Parathyroid adenoma (tissue), 2 donors: Measurements from ENCODE around the gene AATF.

ENCODE experiments used
- H2AFZ ChIP-seq: fragments of 300-600 bp; sonication (generic); one replicate; pipeline ENCODE4 v1.7.0; 2017; ENCODE audit warnings: antibody characterized with exemption, mild to moderate bottlenecking
- H3K27ac ChIP-seq: fragments of 300-600 bp; sonication (generic); one replicate; pipeline ENCODE4 v1.7.0; 2017
- H3K27me3 ChIP-seq: fragments of 300-600 bp; sonication (generic); one replicate; pipeline ENCODE4 v1.7.0; 2017; ENCODE audit warnings: low read length; ENCODE audit not compliant: control insufficient read depth, insufficient read depth
- H3K36me3 ChIP-seq: fragments of 300-600 bp; sonication (generic); one replicate; pipeline ENCODE4 v1.7.0; 2017; ENCODE audit warnings: low read length; ENCODE audit not compliant: control insufficient read depth, insufficient read depth
- H3K4me1 ChIP-seq: fragments of 300-600 bp; sonication (generic); one replicate; pipeline ENCODE4 v1.7.0; 2017; ENCODE audit warnings: control low read depth
- H3K4me2 ChIP-seq: fragments of 300-600 bp; sonication (generic); one replicate; pipeline ENCODE4 v1.7.0; 2017; ENCODE audit warnings: low read length
- H3K4me3 ChIP-seq: fragments of 300-600 bp; sonication (generic); one replicate; pipeline ENCODE4 v1.7.0; 2017; ENCODE audit warnings: low read depth, low read length
- H3K79me2 ChIP-seq: fragments of 300-600 bp; sonication (generic); one replicate; pipeline ENCODE4 v1.7.0; 2017; ENCODE audit warnings: control low read depth
- H3K9ac ChIP-seq: fragments of 300-600 bp; sonication (generic); one replicate; pipeline ENCODE4 v1.7.0; 2017; ENCODE audit warnings: mild to moderate bottlenecking
- H3K9me3 ChIP-seq: fragments of 300-600 bp; sonication (generic); one replicate; pipeline ENCODE4 v1.7.0; 2017; ENCODE audit warnings: low read length; ENCODE audit not compliant: control insufficient read depth
- CTCF ChIP-seq: fragments of 300-600 bp; sonication (generic); IDR thresholded peaks from one replicate; pipeline ENCODE4 v1.7.0; 2017; ENCODE audit warnings: antibody characterized with exemption, mild to moderate bottlenecking
- donor health status: primary hyperparathyroidism.

The AATF gene

GRCh38 chr17:37051833-37052232 lies 103.1 kb downstream of the AATF start:
- no peak for TF ChIP-seq CTCF
- Histone ChIP-seq H2AFZ (no peak overlapping the region), H3K4me2 (no peak overlapping the region), H3K79me2 (peaks cover 4% of the 10 kb centered on the region), H3K9me3 (no peaks in the 10 kb centered on the region), H3K9ac (no peak overlapping the region), H3K4me1 (peaks cover 2% of the 10 kb centered on the region), H3K36me3 (no peaks in the 10 kb centered on the region), H3K4me3 (no peak overlapping the region), H3K27me3 (no peaks in the 10 kb centered on the region), H3K27ac (no peak overlapping the region)

DNA sequence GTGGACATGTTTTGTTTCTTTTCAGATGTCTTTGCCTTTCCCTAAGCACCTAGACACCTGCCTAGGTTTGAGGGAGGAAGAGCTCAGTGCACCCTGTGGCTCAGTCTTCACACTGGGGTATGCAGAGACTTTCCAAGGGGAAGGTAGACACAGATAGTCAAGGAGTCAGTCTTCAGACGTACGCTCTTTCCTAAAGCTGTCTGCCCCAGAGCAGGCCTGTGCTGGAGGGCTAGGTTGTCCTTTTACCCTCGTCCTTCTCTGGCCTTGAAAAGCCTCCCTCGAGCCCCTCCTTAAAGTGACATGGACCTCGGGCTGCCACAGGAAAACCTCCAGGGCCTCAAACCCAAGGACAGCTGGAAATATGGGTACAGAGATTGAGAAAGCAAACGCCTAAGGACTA lies 103.7 kb downstream of the AATF start:
- H2AFZ ChIP-seq = no peak overlapping the region
- H3K9ac ChIP-seq = no peak overlapping the region
- TF ChIP-seq CTCF = no peak
- no peak overlapping the region for H3K4me2 ChIP-seq
- H3K4me3 ChIP-seq = no peak overlapping the region
- no peaks in the 10 kb centered on the region for H3K27me3 ChIP-seq
- no peaks in the 10 kb centered on the region for H3K9me3 ChIP-seq
- no peak overlapping the region for H3K27ac ChIP-seq
- H3K36me3 ChIP-seq = no peaks in the 10 kb centered on the region
- peaks cover 4% of the 10 kb centered on the region for H3K79me2 ChIP-seq
- H3K4me1 ChIP-seq = peaks cover 1% of the 10 kb centered on the region

- no peak overlapping the region for H3K4me2 ChIP-seq
- no peaks in the 10 kb centered on the region for H3K36me3 ChIP-seq
- H3K79me2 ChIP-seq = no peaks in the 10 kb centered on the region
Observed at GRCh38 chr17:37054894-37055293, 106.1 kb downstream of the AATF start.

DNA sequence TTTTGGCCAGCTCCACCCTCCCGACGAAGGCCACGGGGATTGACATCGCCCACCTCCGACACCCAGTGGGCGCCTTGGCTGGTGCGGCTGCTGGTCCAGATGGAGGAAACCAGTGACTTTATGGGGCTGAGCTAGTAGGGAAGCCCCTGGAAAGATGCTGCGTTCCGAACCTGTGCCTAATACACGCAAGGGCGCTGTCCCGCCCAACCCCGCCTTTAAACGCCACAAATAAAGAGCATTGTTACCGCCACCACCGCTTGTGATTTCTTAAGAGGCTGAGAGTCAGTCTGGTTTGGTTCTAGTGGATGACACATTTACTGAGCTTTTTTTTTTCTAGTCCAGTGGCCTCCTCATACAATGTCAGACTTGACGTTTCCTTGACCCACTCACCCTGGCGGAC lies 107.9 kb downstream of the AATF start:
- no peak for TF ChIP-seq CTCF
- no peaks in the 10 kb centered on the region for H3K9me3 ChIP-seq
- no peaks in the 10 kb centered on the region for H3K36me3 ChIP-seq
- no peak overlapping the region for H3K27ac ChIP-seq
- H2AFZ ChIP-seq = no peak overlapping the region
- H3K9ac ChIP-seq = no peak overlapping the region
- no peaks in the 10 kb centered on the region for H3K4me1 ChIP-seq
- H3K4me3 ChIP-seq = no peak overlapping the region
- no peaks in the 10 kb centered on the region for H3K27me3 ChIP-seq
- H3K4me2 ChIP-seq = no peak overlapping the region
- H3K79me2 ChIP-seq = no peaks in the 10 kb centered on the region

More at GRCh38 chr17:37054894-37055293, 106.1 kb downstream of the AATF start:
- no peak overlapping the region for H3K9ac ChIP-seq
- H3K27me3 ChIP-seq = no peaks in the 10 kb centered on the region
- H3K9me3 ChIP-seq = no peaks in the 10 kb centered on the region
- H2AFZ ChIP-seq = no peak overlapping the region
- no peak for TF ChIP-seq CTCF
- no peaks in the 10 kb centered on the region for H3K4me1 ChIP-seq
- no peak overlapping the region for H3K4me3 ChIP-seq
- no peak overlapping the region for H3K27ac ChIP-seq

GRCh38 chr17:37059493-37059892 lies 110.7 kb downstream of the AATF start:
- no peak overlapping the region for H2AFZ ChIP-seq
- H3K36me3 ChIP-seq = no peaks in the 10 kb centered on the region
- no peak for TF ChIP-seq CTCF
- H3K27ac ChIP-seq = no peak overlapping the region
- H3K4me1 ChIP-seq = no peaks in the 10 kb centered on the region
- no peaks in the 10 kb centered on the region for H3K27me3 ChIP-seq
- H3K4me3 ChIP-seq = no peak overlapping the region
- H3K9me3 ChIP-seq = no peaks in the 10 kb centered on the region
- H3K4me2 ChIP-seq = no peak overlapping the region
- H3K9ac ChIP-seq = no peak overlapping the region
- no peaks in the 10 kb centered on the region for H3K79me2 ChIP-seq
